H9 (cell line): ENCODE results near the gene MCFD2. TPM values are rescaled to one million over a fixed set of nuclear protein-coding genes. Genes with fewer than 3 reads are reported as not detected.
A peak's percentile ranks its signal among the peaks of the same experiment; 100 is the strongest.

Experiments
- DNase-seq: peaks from one replicate; pipeline ENCODE4 v3.0.0-alpha.2; 2017
- H2AFZ ChIP-seq: one replicate; pipeline ENCODE4 v1.6.1; 2013; ENCODE audit warnings: mild to moderate bottlenecking, low read length, control low read depth, moderate library complexity
- H2AK5ac ChIP-seq: 2 replicates; pipeline ENCODE4 v1.6.1; 2013; ENCODE audit warnings: low read length, control low read depth, mixed read lengths; ENCODE audit not compliant: insufficient read length
- H2BK120ac ChIP-seq: one replicate; pipeline ENCODE4 v1.6.1; 2013; ENCODE audit warnings: low read depth, mild to moderate bottlenecking, low read length, control low read depth, inconsistent platforms; ENCODE audit not compliant: poor library complexity, severe bottlenecking
- H2BK12ac ChIP-seq: 2 replicates; pipeline ENCODE4 v1.6.1; 2013; ENCODE audit warnings: low read length, control low read depth, mixed read lengths, low read depth; ENCODE audit not compliant: insufficient read length
- H2BK15ac ChIP-seq: 2 replicates; pipeline ENCODE4 v1.6.1; 2013; ENCODE audit warnings: low read depth, low read length, control low read depth
- H2BK20ac ChIP-seq: one replicate; pipeline ENCODE4 v1.6.1; 2013; ENCODE audit warnings: low read depth, mild to moderate bottlenecking, low read length, control low read depth, inconsistent platforms; ENCODE audit not compliant: poor library complexity, severe bottlenecking
- H2BK5ac ChIP-seq: 2 replicates; pipeline ENCODE4 v1.6.1; 2013; ENCODE audit warnings: low read length, control low read depth, mixed read lengths; ENCODE audit not compliant: insufficient read length
- H3K14ac ChIP-seq: 2 replicates; pipeline ENCODE4 v1.6.1; 2013; ENCODE audit warnings: low read length, control low read depth; ENCODE audit not compliant: insufficient read depth
- H3K18ac ChIP-seq: 2 replicates; pipeline ENCODE4 v1.6.1; 2013; ENCODE audit warnings: low read depth, mild to moderate bottlenecking, mixed read lengths, low read length, control low read depth; ENCODE audit not compliant: insufficient read length
- H3K23ac ChIP-seq: 2 replicates; pipeline ENCODE4 v1.6.1; 2013; ENCODE audit warnings: low read length, control low read depth, mixed read lengths, low read depth; ENCODE audit not compliant: insufficient read length
- H3K23me2 ChIP-seq: 2 replicates; pipeline ENCODE4 v1.6.1; 2013; ENCODE audit warnings: low read depth, mild to moderate bottlenecking, mixed read lengths, low read length, control low read depth; ENCODE audit not compliant: insufficient read length, poor library complexity, severe bottlenecking
- H3K27ac ChIP-seq: 2 replicates; pipeline ENCODE4 v1.5.1; 2013; ENCODE audit warnings: low read length, control low read depth, mixed read lengths, low read depth; ENCODE audit not compliant: insufficient read length
- H3K27me3 ChIP-seq: 2 replicates; pipeline ENCODE4 v1.6.1; 2013; ENCODE audit warnings: low read length, control low read depth, inconsistent platforms; ENCODE audit not compliant: insufficient read depth
- H3K4ac ChIP-seq: 2 replicates; pipeline ENCODE4 v1.6.1; 2013; ENCODE audit warnings: low read depth, mild to moderate bottlenecking, control low read depth, inconsistent platforms, low read length, moderate library complexity
- H3K4me1 ChIP-seq: 2 replicates; pipeline ENCODE4 v1.6.1; 2013; ENCODE audit warnings: low read length, control low read depth, inconsistent platforms; ENCODE audit not compliant: insufficient read depth
- H3K4me2 ChIP-seq: 2 replicates; pipeline ENCODE4 v1.6.1; 2013; ENCODE audit warnings: low read length, control low read depth, mixed read lengths; ENCODE audit not compliant: insufficient read length, insufficient read depth
- H3K56ac ChIP-seq: 2 replicates; pipeline ENCODE4 v1.6.1; 2013; ENCODE audit warnings: low read depth, mild to moderate bottlenecking, mixed read lengths, low read length, control low read depth; ENCODE audit not compliant: insufficient read length
- H3K79me1 ChIP-seq: 2 replicates; pipeline ENCODE4 v1.6.1; 2013; ENCODE audit warnings: low read depth, mild to moderate bottlenecking, moderate library complexity, low read length, control low read depth, inconsistent platforms; ENCODE audit not compliant: insufficient read depth, poor library complexity, severe bottlenecking
- H3K79me2 ChIP-seq: 2 replicates; pipeline ENCODE4 v1.6.1; 2013; ENCODE audit warnings: low read length, control low read depth, inconsistent platforms; ENCODE audit not compliant: insufficient read depth
- H3K9ac ChIP-seq: 2 replicates; pipeline ENCODE4 v1.6.1; 2013; ENCODE audit warnings: low read length, control low read depth, mixed read lengths; ENCODE audit not compliant: insufficient read length; ENCODE audit errors: extremely low read depth
- H3K9me3 ChIP-seq: one replicate; pipeline ENCODE4 v1.6.1; 2013; ENCODE audit warnings: low read depth, low read length, inconsistent platforms; ENCODE audit not compliant: control insufficient read depth
- H3T11ph ChIP-seq: one replicate; pipeline ENCODE4 v1.6.1; 2013; ENCODE audit warnings: mild to moderate bottlenecking, low read length, control low read depth, inconsistent platforms
- H4K20me1 ChIP-seq: one replicate; pipeline ENCODE4 v1.6.1; 2013; ENCODE audit not compliant: control insufficient read depth, insufficient read length, insufficient read depth
- H4K5ac ChIP-seq: 2 replicates; pipeline ENCODE4 v1.6.1; 2013; ENCODE audit warnings: low read depth, mild to moderate bottlenecking, mixed read lengths, low read length, control low read depth; ENCODE audit not compliant: insufficient read length
- H4K8ac ChIP-seq: replicated peaks from 2 replicates; pipeline ENCODE4 v1.6.1; 2013; ENCODE audit warnings: low read length, control low read depth, mixed read lengths, low read depth; ENCODE audit not compliant: insufficient read length
- H4K91ac ChIP-seq: 2 replicates; pipeline ENCODE4 v1.6.1; 2013; ENCODE audit warnings: low read depth, mild to moderate bottlenecking, moderate library complexity, mixed read lengths, low read length, control low read depth; ENCODE audit not compliant: insufficient read length
- H3K27ac Mint-ChIP-seq, 3 experiments: 2 replicates in 2 of 3; 3 replicates in 1 of 3; pipeline ENCODE4 v1.8.0; 2020 to 2021; ENCODE audit warnings: mixed read lengths in 3 of 3, mild to moderate bottlenecking in 1 of 3, moderate library complexity in 1 of 3
- H3K27me3 Mint-ChIP-seq: 2 replicates; pipeline ENCODE4 v1.8.0; 2021; ENCODE audit warnings: low read depth, mild to moderate bottlenecking, moderate library complexity, mixed read lengths
- H3K36me3 Mint-ChIP-seq, 3 experiments: 2 replicates in 2 of 3; 3 replicates in 1 of 3; pipeline ENCODE4 v1.8.0; 2020 to 2021; ENCODE audit warnings: low read depth in 3 of 3, mixed read lengths in 3 of 3; ENCODE audit not compliant: insufficient read depth in 1 of 3
- H3K4me1 Mint-ChIP-seq, 2 experiments: 2 replicates each; pipeline ENCODE4 v1.8.0; 2020; ENCODE audit warnings: mixed read lengths in 2 of 2
- H3K4me3 Mint-ChIP-seq, 2 experiments: 2 replicates in 1 of 2; 3 replicates in 1 of 2; pipeline ENCODE4 v1.8.0; 2020 to 2021; ENCODE audit warnings: mild to moderate bottlenecking in 2 of 2, mixed read lengths in 2 of 2, moderate library complexity in 1 of 2
- H3K9me3 Mint-ChIP-seq, 2 experiments: 2 replicates in 1 of 2; 3 replicates in 1 of 2; pipeline ENCODE4 v1.8.0; 2020; ENCODE audit warnings: mild to moderate bottlenecking in 2 of 2, mixed read lengths in 2 of 2, moderate library complexity in 1 of 2
- WGBS: extraction: QIAGEN DNeasy Blood & Tissue Kit; methylation state at CpG from one replicate; pipeline ENCODE4 v1.1.7; 2013; ENCODE audit warnings: missing lambda C conversion rate, low lambda C conversion rate, mixed read lengths; ENCODE audit not compliant: insufficient read length; ENCODE audit errors: extremely low coverage; 5-methylcytosine and 5-hydroxymethylcytosine counted together
- total RNA-seq: library from RNA; stranded (reverse); gene quantifications from 2 replicates; pipeline ENCODE4 v1.2.1, GENCODE V29; 2021
- TF ChIP-seq, protein P1 (sequence below): fragments of 200-600 bp; sonication (generic); conservative IDR thresholded peaks from 3 replicates; pipeline ENCODE4 v1.8.0; 2021; ENCODE audit warnings: antibody characterized with exemption, mild to moderate bottlenecking

The MCFD2 gene
- total RNA-seq, 1 experiment from 2014 or later: 64.6 TPM

DNA sequence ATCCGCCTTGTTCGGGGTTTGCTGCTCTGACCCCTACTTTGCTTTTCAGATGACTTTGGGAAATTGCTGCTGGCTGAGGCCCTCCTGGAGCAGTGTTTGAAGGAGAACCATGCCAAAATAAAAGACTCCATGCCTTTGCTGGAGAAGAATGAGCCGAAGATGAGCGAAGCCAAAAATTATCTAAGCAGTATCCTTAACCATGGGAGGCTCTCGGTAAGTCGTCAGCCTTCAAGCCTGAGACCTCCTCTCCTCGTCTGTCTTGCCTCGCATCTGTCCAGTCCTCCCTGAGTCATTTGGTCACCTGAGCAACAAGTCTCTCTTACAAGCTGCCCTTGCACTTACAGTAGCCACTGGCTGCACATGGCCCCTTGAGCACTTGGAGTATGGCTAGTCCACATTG, 34.7 kb upstream of the MCFD2 start:
- no peak overlapping the region for H2BK120ac ChIP-seq
- Mint-ChIP-seq H3K36me3 (peaks cover 2 to 21% (median 10%) of the 10 kb centered on the region in 3 experiments; a peak in 4 of 7 replicates), H3K27ac (peak overlapping the region in 1 of 3 experiments; percentile 5; a peak in 2 of 7 replicates), H3K4me1 (peaks cover 17 to 22% of the 10 kb centered on the region in 2 experiments), H3K27me3 (no peaks in the 10 kb centered on the region), H3K4me3 (no peak overlapping the region), H3K9me3 (no peaks in the 10 kb centered on the region)
- no peak overlapping the region for H3K23ac ChIP-seq
- no peaks in the 10 kb centered on the region for H3K9me3 ChIP-seq
- H3K4me1 ChIP-seq: no peaks in the 10 kb centered on the region
- no peaks in the 10 kb centered on the region for H3K79me2 ChIP-seq
- no peak overlapping the region for H3K56ac ChIP-seq
- H4K20me1 ChIP-seq: no peaks in the 10 kb centered on the region
- H3K27me3 ChIP-seq: no peaks in the 10 kb centered on the region
- no peak overlapping the region for H4K5ac ChIP-seq
- H3K9ac ChIP-seq: no peak overlapping the region
- no peak overlapping the region for H3K14ac ChIP-seq
- H3T11ph ChIP-seq: no peak overlapping the region
- H3K4ac ChIP-seq: no peak overlapping the region
- DNase-seq: no peak
- H2AK5ac ChIP-seq: no peak overlapping the region
- H3K79me1 ChIP-seq: no peaks in the 10 kb centered on the region
- no peak overlapping the region for H4K91ac ChIP-seq
- no peak overlapping the region for H2AFZ ChIP-seq
- no peak overlapping the region for H2BK5ac ChIP-seq
- H3K27ac ChIP-seq: no peak overlapping the region
- H2BK12ac ChIP-seq: no peak overlapping the region
- H3K18ac ChIP-seq: no peak overlapping the region
- no CpG with 5 or more reads among the region's 8 CpGs for WGBS
- no peaks in the 10 kb centered on the region for H3K23me2 ChIP-seq
- no peak overlapping the region for H2BK15ac ChIP-seq
- no peak overlapping the region for H3K4me2 ChIP-seq
- TF ChIP-seq, protein P1, sequence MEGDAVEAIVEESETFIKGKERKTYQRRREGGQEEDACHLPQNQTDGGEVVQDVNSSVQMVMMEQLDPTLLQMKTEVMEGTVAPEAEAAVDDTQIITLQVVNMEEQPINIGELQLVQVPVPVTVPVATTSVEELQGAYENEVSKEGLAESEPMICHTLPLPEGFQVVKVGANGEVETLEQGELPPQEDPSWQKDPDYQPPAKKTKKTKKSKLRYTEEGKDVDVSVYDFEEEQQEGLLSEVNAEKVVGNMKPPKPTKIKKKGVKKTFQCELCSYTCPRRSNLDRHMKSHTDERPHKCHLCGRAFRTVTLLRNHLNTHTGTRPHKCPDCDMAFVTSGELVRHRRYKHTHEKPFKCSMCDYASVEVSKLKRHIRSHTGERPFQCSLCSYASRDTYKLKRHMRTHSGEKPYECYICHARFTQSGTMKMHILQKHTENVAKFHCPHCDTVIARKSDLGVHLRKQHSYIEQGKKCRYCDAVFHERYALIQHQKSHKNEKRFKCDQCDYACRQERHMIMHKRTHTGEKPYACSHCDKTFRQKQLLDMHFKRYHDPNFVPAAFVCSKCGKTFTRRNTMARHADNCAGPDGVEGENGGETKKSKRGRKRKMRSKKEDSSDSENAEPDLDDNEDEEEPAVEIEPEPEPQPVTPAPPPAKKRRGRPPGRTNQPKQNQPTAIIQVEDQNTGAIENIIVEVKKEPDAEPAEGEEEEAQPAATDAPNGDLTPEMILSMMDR: no peak
- no peak overlapping the region for H4K8ac ChIP-seq
- H2BK20ac ChIP-seq: no peak overlapping the region
